Measurements from ENCODE around the gene ZNF609. TPM values are rescaled to one million over a fixed set of nuclear protein-coding genes. Genes with fewer than 3 reads are reported as not detected.

The ZNF609 gene
- total RNA-seq, 1 experiment from 2014 or later: 49.0 TPM

DNA sequence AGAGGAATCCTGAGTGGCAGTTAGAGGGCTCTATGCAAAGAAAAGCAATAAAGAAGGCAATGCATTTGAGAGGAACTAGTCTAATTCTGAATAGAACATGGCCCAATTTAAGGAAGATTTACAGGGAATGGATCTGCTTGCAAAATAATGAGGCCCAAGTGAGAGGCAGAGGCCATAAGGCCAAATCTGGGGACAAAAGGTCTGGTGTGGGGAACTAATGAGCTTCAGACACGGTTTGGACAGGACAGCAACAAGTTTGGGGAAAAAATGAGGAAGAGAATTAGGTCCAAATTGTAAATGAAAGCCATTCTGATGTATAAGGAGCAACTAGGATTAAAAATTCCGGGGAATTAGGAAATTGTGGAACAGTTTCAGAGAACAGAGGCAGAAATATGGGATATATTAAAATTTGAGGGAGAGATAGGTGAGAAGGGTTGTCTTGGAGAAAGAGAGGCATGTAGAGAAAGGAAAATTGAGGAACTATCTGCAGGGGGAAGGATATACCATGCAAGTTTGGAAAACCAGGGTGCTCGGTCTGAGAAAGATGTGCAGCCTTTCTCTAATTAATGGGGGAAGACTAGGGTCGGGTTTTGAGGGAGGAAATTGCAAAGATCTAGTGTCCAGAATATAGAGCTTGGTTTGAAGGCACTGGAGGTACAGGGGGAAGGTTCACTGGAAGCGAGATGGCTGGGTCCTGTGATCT lies 241.3 kb downstream of the ZNF609 start:
- POLR2A ChIA-PET: interaction anchor here (0.6 to 1.2 kb wide), 10 partner anchors 9 to 484 kb away, joined by 3 to 4 read pairs (median 3); partner anchors contain the start of genes CLPX and SPG21
- no peaks in the 10 kb centered on the region for H3K27me3 Mint-ChIP-seq (ENCODE audit: insufficient read depth, unreplicated experiment)
- intact Hi-C loops (cut with micrococcal nuclease): no loop called here
- peak overlapping the region; percentile 70 for H3K27ac Mint-ChIP-seq (ENCODE audit: low read depth, unreplicated experiment)
- TF ChIP-seq CTCF (IDR thresholded peaks at IDR 0.05; ENCODE audit: unreplicated experiment): no peak
- no peak for DNase-seq (ENCODE audit: unreplicated experiment)
- no peaks in the 10 kb centered on the region for H3K9me3 Mint-ChIP-seq (ENCODE audit: unreplicated experiment)
- BruUV-seq (replicated peaks): TSS peak; percentile 28
- CTCF ChIA-PET: interaction anchor here (0.6 to 2.4 kb wide), 4 partner anchors 15 to 797 kb away, joined by 4 to 8 read pairs (median 6); no protein-coding TSS in a partner anchor
- H3K4me1 Mint-ChIP-seq (ENCODE audit: insufficient read depth, unreplicated experiment): peaks cover 59% of the 10 kb centered on the region
- peak overlapping the region; percentile 72 for H3K4me3 Mint-ChIP-seq (ENCODE audit: unreplicated experiment)
- H3K36me3 Mint-ChIP-seq (ENCODE audit: insufficient read depth, unreplicated experiment): peaks cover 17% of the 10 kb centered on the region

DNA sequence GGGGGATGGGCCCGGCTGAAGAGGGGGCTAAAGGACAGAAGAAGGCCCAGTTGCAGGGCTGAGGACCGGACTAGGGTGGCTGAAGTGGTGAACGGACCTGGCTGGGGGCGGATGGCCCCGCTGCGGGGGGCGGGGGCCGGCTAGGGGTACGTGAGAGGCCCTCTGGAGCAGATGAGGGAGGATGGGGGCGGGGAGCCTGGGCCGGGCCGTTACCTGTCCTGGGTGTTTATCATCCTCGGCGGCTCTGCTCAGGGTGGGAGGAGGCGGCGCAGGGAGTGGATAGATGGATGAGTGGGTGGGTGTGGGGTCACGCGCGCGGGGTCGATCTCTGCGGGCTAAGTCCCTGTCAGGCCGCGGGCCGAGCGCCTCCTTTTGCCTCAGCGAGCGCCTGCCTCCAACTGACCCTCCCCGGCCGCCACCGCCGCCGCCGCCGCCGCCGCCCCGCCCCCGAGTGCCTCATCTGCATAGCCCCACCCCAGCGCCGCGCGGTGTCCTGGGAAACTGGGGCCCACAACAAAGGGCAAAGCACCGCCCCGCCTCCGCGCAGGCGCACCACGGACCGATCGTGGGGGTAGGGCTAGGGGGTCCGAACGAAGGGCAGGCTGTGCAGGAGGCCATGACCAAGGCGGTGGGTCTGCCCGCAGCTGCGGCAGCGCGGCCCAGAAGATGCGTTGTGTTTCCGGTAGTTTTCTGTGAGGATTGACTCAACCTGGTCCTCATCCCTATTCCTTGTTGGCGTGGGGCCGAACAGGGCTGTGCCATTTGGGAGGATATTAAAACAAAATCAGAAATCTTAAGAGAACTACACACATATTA lies 242.6 kb downstream of the ZNF609 start:
- ChIA-PET CTCF (interaction anchor here (0.5 to 1.0 kb wide), 3 partner anchors 16 to 106 kb away, joined by 3 to 4 read pairs (median 4); no protein-coding TSS in a partner anchor), POLR2A (interaction anchor here (1.5 kb wide), 1 partner anchor 14 kb away, joined by 4 read pairs; no protein-coding TSS in a partner anchor)
- Mint-ChIP-seq H3K9me3 (ENCODE audit: unreplicated experiment) (no peaks in the 10 kb centered on the region), H3K36me3 (ENCODE audit: insufficient read depth, unreplicated experiment) (peaks cover 17% of the 10 kb centered on the region), H3K27me3 (ENCODE audit: insufficient read depth, unreplicated experiment) (no peaks in the 10 kb centered on the region), H3K27ac (ENCODE audit: low read depth, unreplicated experiment) (peak overlapping the region; percentile 70), H3K4me1 (ENCODE audit: insufficient read depth, unreplicated experiment) (peaks cover 47% of the 10 kb centered on the region), H3K4me3 (ENCODE audit: unreplicated experiment) (peak overlapping the region; percentile 72)
- no TSS peak for BruUV-seq (replicated peaks)
- intact Hi-C loops (cut with micrococcal nuclease): no loop called here
- no peak for TF ChIP-seq CTCF (IDR thresholded peaks at IDR 0.05; ENCODE audit: unreplicated experiment)
- DNase-seq (ENCODE audit: unreplicated experiment): peak; percentile 90

GRCh38 chr15:64703632-64703959 lies 243.2 kb downstream of the ZNF609 start:
- Mint-ChIP-seq H3K4me3 (ENCODE audit: unreplicated experiment) (peak overlapping the region; percentile 72), H3K27ac (ENCODE audit: low read depth, unreplicated experiment) (peak overlapping the region; percentile 70), H3K36me3 (ENCODE audit: insufficient read depth, unreplicated experiment) (peaks cover 17% of the 10 kb centered on the region), H3K4me1 (ENCODE audit: insufficient read depth, unreplicated experiment) (peaks cover 42% of the 10 kb centered on the region), H3K27me3 (ENCODE audit: insufficient read depth, unreplicated experiment) (no peaks in the 10 kb centered on the region), H3K9me3 (ENCODE audit: unreplicated experiment) (no peaks in the 10 kb centered on the region)
- ChIA-PET CTCF (interaction anchor here (0.5 to 1.0 kb wide), 3 partner anchors 17 to 105 kb away, joined by 3 to 4 read pairs (median 4); no protein-coding TSS in a partner anchor), POLR2A (interaction anchor here (1.5 kb wide), 1 partner anchor 14 kb away, joined by 4 read pairs; no protein-coding TSS in a partner anchor)
- DNase-seq (ENCODE audit: unreplicated experiment): no peak
- TF ChIP-seq CTCF (IDR thresholded peaks at IDR 0.05; ENCODE audit: unreplicated experiment): no peak
- intact Hi-C loops (cut with micrococcal nuclease): no loop called here
- no TSS peak for BruUV-seq (replicated peaks)

DNA sequence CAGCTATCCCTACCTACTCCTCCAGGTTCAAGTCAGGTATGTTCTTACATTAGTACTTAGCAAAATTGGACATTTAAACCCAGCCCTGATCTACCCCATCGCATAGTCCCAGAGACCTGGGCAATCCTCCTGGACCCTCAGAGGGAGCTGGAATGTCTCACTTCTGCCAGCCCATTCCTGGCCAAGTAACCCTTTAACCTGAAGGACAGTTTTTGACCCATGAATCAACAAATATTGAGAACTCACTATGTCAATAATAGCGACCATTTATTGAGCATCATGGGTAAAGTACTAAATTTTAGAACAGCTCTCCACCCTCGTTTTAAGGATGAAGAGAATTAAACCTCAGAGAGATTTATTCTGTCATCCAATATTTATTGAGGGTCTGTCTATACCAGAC lies 244.6 kb downstream of the ZNF609 start:
- no peaks in the 10 kb centered on the region for H3K9me3 Mint-ChIP-seq (ENCODE audit: unreplicated experiment)
- ChIA-PET POLR2A (interaction anchor here (0.8 to 1.5 kb wide), 3 partner anchors 12 to 20 kb away, joined by 3 to 4 read pairs (median 4); no protein-coding TSS in a partner anchor), CTCF (interaction anchor here (0.9 to 1.7 kb wide), 6 partner anchors 9 to 105 kb away, joined by 3 to 10 read pairs (median 5); no protein-coding TSS in a partner anchor)
- BruUV-seq (replicated peaks): no TSS peak
- no peak overlapping the region for H3K27ac Mint-ChIP-seq (ENCODE audit: low read depth, unreplicated experiment)
- H3K27me3 Mint-ChIP-seq (ENCODE audit: insufficient read depth, unreplicated experiment): no peaks in the 10 kb centered on the region
- H3K4me3 Mint-ChIP-seq (ENCODE audit: unreplicated experiment): no peak overlapping the region
- no peak for TF ChIP-seq CTCF (IDR thresholded peaks at IDR 0.05; ENCODE audit: unreplicated experiment)
- intact Hi-C loops (cut with micrococcal nuclease): no loop called here
- H3K36me3 Mint-ChIP-seq (ENCODE audit: insufficient read depth, unreplicated experiment): peaks cover 14% of the 10 kb centered on the region
- peaks cover 28% of the 10 kb centered on the region for H3K4me1 Mint-ChIP-seq (ENCODE audit: insufficient read depth, unreplicated experiment)
- DNase-seq (ENCODE audit: unreplicated experiment): no peak

All from MCF 10A (cell line).